Measurements from ENCODE around the gene AP3S1. TPM values are rescaled to one million over a fixed set of nuclear protein-coding genes. Genes with fewer than 3 reads are reported as not detected.

AP3S1 gene
- total RNA-seq, 1 donor = 126 TPM

GRCh38 chr5:115934388-115934974, 92.7 kb downstream of the AP3S1 start:
- TF ChIP-seq CTCF (IDR thresholded peaks at IDR 0.05; ENCODE audit: insufficient read depth, low read depth, low read length) = no peak
- no peak overlapping the region for H3K4me3 ChIP-seq (ENCODE audit: low read depth, low read length)
- no peak for DNase-seq (ENCODE audit: low read depth)

GRCh38 chr5:115936031-115936430, 94.3 kb downstream of the AP3S1 start:
- TF ChIP-seq CTCF (IDR thresholded peaks at IDR 0.05; ENCODE audit: insufficient read depth, low read depth, low read length) = no peak
- H3K4me3 ChIP-seq (ENCODE audit: low read depth, low read length) = no peak overlapping the region
- no peak for DNase-seq (ENCODE audit: low read depth)

- no peak overlapping the region for H3K4me3 ChIP-seq (ENCODE audit: low read depth, low read length)
- no peak for DNase-seq (ENCODE audit: low read depth)
- TF ChIP-seq CTCF (IDR thresholded peaks at IDR 0.05; ENCODE audit: insufficient read depth, low read depth, low read length) = no peak
Observed at GRCh38 chr5:115939059-115939458, 97.3 kb downstream of the AP3S1 start.

- no peak for DNase-seq (ENCODE audit: low read depth)
- no peak for TF ChIP-seq CTCF (IDR thresholded peaks at IDR 0.05; ENCODE audit: insufficient read depth, low read depth, low read length)
- H3K4me3 ChIP-seq (ENCODE audit: low read depth, low read length) = no peak overlapping the region
Observed at GRCh38 chr5:115940080-115940810, 98.5 kb downstream of the AP3S1 start.

GRCh38 chr5:115941051-115941675, 99.4 kb downstream of the AP3S1 start:
- no peak for TF ChIP-seq CTCF (IDR thresholded peaks at IDR 0.05; ENCODE audit: insufficient read depth, low read depth, low read length)
- no peak overlapping the region for H3K4me3 ChIP-seq (ENCODE audit: low read depth, low read length)

GRCh38 chr5:115944501-115944900, 102.8 kb downstream of the AP3S1 start:
- H3K4me3 ChIP-seq (ENCODE audit: low read depth, low read length) = no peak overlapping the region
- no peak for TF ChIP-seq CTCF (IDR thresholded peaks at IDR 0.05; ENCODE audit: insufficient read depth, low read depth, low read length)
- no peak for DNase-seq (ENCODE audit: low read depth)

More at GRCh38 chr5:115941051-115941675, 99.4 kb downstream of the AP3S1 start:
- DNase-seq (ENCODE audit: low read depth) = peak; percentile 93
